NCI-H345 (cell line): ENCODE measurements around the gene UBE2U.

Experiments used
- DNase-seq: peaks from one replicate; lab custom pipeline; 2025; lab: John Stamatoyannopoulos, UW

Gene UBE2U, protein sequence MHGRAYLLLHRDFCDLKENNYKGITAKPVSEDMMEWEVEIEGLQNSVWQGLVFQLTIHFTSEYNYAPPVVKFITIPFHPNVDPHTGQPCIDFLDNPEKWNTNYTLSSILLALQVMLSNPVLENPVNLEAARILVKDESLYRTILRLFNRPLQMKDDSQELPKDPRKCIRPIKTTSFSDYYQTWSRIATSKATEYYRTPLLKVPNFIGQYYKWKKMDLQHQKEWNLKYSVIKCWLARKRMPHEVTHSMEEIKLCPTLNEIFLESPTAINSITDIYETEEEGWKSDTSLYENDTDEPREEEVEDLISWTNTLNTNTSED

DNA sequence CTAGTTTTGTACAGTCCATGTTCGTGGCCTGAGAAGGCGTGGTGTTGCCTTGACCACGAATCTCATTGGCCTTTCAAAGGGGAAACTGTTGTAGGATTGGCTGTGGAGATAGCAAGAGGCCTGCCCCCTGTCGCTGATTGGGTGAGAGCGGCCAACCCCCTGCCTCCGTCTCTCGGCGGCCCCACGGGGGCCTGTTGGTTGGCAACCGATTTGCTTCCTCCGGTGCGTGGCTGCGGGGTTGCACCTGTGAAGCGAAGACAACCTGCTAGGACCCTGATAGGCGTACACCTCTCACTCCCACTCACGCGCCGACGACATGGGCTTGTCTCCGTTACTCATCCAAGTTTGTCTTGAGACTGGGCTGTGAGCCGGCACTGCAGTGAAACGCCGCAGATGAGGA is at the start of gene UBE2U:
UBE2U (plus strand) TSS at position 204 of the 400 bp plus-strand sequence. CDS start 428 bp downstream, outside the sequence.
- DNase-seq: no peak

DNA sequence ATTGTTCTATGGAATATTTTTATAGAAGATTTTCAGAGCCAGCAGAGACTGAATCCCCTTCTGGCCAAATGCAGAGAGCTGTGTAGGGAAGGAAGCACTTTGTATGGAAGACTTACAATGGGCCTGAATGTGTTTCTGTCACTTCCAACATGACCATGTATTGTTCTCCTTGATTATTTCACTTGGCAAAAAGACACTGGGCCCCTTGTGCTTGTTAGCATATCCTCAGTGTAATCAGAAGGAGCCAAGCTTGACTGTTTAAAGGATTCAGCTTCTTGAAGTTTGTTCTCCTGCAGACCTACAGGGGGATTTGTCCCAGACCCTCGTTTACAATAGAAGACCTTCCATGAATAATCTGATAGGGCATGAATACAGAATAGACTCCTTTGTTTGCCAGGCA is 48.1 kb upstream of the UBE2U start:
- DNase-seq: no peak

DNA sequence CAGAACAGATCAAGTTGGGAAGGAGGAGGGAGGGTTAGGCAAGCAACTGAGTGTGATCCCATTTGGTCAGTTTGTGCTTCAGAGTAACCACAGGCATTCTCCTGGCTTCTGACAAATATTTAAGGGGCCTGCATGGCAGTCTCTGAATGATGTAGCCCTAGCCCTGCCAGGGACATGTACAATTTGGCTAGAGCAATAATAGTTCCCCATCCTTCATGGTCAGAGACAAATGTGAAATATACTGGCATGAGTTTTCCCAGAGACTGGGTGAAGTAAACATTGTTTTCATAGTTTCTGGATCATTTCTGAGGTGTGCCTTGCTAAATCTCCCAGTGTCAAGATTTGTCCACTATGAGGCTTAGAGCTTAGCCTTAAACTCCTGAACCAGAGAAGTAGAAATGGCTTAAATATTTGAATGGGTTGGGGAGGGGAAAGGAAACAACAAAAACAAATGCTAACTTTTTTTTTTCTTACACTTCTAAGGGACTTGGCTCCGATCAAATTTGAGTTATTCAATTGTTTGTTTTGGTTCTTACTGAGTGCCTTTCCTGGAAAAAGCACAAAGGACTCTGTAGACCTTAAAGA is 42.0 kb upstream of the UBE2U start:
- DNase-seq: no peak

DNA sequence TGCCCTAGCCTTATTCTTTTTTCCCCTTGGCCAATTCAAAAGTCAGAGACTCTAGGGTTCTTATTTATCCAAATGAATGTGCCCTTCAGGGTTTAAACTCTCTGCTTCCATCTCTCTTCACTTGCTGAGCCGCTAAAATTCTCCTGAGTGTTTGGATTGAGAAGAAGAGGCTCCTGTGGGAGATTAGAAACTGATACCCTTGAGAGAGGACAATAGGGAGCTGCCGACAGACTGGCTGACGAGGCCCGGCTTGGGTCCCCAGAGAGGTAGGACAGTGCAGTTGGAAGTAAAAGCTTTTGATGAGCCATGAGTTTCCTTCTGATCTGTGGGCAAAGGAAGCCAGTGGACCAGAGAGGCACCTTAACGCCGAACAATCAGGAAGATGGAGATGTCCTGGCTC is 41.3 kb upstream of the UBE2U start:
- DNase-seq: peak; percentile 54

DNA sequence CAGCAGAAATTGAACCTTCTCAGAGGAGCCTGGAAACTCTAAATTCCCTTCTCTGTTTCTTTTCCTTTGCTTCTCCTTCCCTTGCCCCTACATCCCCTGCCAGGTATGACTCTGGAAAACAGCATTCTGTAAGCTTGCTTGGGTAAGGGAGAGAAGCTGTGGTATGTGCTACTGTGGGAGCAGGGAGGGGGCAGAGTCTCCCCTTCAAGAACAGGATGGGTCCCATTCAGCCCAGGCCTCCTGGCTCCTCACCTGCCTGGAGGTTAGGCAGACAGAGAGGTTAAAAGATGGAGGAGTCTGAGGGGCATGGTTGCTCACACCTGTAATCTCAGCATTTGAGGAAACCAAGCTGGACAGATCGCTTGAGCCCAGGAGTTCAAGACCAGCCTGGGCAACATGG is 40.6 kb upstream of the UBE2U start:
- DNase-seq: no peak

DNA sequence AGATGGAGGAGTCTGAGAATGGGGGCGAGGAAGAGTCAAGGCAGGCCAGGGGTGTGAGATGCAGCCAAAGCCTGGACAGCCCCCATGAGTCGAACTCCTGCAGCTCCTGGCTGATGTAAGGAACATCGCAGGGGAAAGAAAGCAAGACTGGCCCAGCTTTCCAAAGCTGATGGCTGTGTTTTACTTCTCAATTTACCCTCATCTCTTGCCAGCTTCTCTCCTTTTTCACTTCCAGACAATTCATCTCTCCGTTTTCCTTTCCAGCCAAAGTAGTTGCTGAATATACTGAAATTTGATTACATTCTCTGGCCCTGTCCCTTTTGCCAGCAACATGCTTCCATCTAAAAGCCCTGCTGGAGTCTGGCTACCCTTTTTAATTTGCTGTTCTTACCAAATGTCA is 40.0 kb upstream of the UBE2U start:
- no peak for DNase-seq

DNA sequence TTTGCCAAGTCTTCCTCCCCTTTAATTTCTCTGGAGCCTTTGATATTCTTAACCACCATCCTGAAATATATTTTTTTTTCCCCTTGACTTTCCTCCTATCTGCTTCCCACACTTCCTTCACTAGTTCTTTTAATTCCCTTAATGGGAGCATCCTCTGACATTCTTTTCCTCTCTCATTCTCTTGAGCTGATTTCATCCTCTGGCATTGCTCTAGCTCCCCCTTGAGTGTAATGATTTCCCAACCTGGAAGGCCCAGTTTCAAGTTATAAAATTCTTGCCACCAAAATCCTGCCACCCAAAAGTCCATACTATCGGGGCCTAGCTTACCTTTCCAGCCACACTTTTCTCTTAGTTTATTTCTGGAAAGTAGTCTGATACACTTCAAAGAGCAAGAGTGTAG is 39.5 kb upstream of the UBE2U start:
- DNase-seq: peak; percentile 6

DNA sequence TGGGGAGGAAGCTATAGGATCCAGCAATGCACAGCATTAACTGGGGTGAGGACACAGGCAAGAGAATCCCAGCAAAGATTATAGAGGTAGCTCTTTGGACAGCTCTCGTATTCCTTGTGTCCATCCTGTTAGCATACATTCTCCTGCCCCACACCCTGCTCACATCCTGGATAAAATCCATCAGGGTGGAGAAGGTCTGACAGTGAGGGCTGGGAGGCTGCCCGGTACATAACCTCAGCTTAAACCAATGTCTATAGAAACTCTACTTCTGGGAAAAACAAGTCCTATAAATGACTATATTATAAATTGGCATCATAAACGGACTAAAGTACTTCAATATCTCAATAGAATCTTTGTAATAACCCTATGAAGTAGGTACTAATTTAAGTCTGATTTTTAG is 36.8 kb upstream of the UBE2U start:
- DNase-seq: no peak

DNA sequence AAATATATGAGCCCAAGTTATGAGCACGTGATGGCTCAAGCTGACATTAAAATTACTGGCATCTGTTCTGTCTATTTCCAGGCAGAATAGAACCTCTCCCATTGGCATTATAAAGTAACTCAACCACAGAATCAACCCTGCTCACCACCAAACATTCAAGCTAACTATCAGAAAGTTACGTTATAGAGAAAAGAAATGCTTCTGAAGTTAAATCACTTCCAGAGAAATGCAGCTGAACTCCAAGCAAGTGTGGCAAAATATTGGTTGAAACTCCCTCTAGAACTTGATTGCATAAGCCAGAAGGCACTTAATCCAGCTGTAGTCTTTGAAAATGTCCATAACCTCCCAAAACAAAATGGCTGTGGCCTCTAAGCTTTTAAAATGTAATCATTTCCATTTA is 36.2 kb upstream of the UBE2U start:
- no peak for DNase-seq

DNA sequence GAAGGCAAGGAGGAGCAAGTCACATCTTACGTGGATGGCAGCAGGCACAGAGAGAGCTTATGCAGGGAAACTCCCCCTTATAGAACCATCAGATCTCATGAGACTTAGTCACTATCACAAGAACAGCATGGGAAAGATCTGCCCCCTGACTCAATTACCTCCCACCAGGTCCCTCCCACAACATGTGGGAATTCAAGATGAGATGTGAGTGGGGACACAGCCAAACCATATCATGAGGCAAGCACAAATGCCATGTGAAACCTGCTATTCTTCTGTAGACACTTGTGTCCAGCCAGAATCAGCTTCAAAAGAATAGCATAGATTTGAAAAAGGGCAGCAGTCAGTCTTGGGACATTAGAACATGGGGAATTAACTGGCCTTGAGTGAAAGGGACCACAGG is 32.2 kb upstream of the UBE2U start:
- no peak for DNase-seq

DNA sequence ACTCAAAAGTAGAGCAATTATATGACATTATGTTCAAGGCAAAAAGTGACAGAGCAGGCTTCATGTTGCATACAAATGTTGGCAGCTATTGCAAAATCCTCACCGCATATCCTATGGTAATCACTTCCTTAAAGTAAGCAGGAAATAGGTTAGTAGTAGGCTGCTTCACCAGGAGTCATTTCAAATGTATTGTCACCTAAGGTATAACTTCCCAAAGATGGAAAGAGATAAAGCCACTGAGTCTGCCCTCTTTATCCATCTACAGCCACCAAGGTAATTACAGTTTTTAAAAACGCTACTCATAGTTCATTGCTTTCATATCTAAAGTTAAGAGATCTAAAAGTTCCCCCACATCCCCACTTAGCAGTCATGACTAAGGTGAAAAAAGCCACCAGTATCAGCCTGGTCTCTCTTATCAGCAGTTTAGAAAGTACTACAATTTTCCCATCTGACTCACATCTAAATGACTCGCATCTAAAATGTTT is 31.6 kb upstream of the UBE2U start:
- DNase-seq: peak; percentile 13

DNA sequence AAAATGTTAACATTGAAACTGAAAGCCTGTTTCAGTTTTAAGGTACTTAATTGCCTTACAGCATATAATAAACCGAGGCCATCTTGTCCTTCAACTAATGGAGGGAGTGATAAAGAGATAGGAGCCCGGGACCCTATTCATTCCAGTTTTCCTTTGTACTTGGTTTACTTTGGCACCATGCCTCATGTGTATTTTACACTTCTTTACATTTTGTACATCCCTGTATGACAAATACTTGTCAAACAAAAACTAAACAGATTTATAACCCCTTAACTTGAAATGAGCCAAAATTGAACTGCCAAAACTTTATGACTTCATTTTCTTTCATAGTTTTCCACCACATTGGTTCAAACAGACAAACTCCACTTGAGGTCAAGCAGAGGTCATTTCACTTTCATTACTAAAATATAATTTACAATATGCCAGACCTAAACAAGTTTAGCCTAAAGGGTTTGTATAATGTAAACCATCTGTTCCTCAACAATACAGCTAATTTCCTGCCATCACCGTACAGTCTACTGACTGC is 30.9 kb upstream of the UBE2U start:
- peak; percentile 90 for DNase-seq

DNA sequence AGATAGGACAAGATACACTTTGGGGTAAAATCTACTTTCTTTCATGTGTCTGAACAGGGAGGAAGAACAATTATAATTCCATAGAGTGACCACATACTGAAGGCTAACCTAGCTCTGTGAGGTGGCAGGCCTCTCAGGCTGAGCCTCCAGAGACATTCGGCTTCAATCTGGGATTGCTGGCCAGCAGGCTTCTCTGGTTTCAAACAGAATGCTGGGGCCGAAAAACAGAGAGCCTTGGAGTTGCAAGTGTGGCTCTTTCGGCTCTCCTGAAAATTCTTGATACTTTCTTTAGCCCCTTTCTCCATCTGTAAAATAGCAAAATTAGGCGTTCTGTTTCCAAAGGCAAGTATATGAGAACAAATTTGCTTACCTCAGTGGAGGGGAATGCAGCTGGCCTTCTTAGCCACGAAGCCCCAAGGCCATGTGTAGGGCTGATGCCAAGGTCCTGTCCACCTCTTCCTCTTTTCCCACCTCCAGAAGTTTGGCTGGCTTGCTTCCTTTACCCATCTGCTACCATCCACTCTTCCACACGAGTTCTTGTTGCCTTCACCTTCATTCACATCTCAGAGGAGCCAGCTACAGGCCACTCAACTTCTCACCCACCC is 30.0 kb upstream of the UBE2U start:
- no peak for DNase-seq

DNA sequence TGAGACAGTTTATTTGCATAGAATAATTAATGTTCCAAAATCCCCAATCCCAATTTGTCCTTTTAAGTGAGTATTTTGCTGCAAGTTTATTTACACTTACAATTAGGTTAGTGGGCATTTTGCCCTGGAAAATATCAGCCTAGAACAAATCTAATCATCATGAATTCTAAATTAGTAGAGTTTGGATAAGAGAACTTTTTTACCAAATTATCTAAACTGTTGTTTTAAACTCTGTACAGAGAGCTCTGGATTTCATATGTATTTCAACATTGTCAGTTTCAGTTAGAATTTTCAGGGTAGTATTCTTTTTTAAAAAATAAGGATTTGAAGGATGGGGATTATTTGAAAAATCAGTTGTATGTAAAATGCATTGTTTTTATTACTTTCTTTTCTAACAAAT is 27.8 kb upstream of the UBE2U start:
- no peak for DNase-seq

DNA sequence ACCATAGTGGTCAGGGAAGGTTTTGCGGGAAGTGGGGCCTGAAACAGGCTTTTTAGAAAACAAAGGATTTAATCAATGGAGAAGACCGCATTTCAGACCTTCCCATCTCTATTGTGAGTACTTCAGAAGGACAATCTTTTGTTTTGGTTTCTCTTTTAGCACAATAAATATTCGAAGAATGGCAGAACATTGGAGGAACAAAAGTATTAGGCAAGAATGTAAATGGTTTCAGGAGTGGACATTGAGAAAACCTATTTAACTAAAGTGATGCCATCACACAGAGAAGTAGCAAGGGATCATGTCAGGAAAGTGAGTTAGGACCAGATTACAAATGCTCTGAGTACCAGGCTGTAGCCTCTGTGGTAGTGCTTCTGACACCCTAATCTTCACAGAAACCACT is 26.8 kb upstream of the UBE2U start:
- DNase-seq: no peak

DNA sequence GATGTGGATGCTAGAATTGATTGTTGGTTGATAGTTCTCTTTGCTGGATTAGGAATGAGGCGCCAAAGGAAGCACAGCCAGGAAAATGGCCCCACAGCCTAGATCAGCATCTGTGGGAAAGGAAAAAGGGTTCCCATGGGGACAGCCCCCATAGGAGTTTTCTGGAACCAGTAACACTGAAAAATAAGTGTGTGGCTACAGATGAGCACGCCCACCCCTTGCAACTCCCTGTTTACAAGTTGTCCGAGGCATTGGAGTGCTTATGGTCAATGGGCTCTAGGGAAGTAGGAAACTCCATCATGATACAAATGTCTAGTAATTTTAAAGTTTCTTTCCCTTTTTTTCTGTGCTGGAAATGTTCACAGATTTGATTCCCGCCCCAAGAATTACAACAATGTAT is 23.8 kb upstream of the UBE2U start:
- DNase-seq: no peak

DNA sequence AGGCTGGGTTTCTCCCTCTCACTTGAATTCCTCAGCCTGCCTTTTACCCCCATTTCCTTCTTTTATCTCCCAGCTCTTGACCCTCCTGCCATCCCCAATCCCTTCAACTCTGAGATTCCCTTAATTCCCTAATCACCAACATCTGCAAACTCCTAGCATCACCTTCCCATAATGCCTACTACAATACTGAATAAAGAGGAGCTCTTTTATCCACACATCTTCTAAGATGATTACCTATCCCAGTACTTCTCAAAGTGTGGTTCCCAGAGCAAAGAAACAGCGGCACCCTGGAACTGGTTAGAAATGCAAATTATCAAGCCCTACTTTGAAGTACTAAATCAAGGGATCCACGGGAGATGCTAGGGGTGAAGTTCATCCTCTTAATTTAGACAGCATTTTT is 21.2 kb upstream of the UBE2U start:
- no peak for DNase-seq

DNA sequence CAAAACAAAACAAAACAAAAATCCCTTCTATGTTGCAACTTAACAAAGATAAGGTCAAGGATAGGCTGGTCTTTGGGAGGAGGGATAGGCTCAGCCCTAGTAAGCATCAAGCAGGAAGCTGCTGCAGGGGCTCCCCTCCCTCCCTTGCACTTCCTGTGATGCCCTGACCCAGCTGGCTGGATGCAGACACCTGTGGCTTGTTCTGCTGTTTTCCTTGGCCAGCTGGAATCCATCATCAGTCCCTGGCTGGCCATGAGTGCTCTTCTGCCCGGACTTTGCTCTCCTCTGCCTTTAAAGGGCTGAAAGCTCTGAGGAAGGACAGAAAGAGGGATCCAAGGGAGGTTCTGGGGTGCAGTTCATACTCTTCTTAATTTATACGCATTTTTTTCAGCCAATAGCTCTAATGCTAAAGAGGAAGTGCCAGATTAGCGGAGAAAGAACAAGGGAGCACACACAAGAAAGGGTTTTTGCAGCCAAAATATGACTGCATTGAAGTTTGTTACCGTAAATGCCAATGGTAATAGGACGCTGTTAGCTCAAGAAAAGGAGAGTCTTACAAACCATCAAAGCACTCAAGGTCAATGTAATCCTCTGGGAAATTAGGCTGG is 19.9 kb upstream of the UBE2U start:
- peak; percentile 6 for DNase-seq

DNA sequence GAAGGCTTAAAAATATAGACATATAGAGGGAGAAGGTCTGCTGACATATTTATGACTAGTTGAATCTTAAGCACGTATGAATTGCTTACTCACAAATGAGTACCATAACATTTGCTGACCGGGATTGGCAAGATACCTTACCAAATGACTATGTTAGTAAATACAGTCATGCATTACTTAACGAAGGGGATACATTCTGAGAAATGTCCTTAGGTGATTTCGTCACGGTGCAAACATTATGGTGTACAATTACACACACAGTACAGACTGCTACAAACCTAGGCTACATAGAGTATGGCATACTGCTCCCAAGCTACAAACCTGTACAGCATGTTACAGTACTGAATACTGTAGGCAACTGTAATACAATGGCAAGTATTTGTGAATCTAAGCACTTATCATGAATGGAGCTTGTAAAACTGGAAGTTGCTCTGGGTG is 19.4 kb upstream of the UBE2U start:
- DNase-seq: peak; percentile 40

DNA sequence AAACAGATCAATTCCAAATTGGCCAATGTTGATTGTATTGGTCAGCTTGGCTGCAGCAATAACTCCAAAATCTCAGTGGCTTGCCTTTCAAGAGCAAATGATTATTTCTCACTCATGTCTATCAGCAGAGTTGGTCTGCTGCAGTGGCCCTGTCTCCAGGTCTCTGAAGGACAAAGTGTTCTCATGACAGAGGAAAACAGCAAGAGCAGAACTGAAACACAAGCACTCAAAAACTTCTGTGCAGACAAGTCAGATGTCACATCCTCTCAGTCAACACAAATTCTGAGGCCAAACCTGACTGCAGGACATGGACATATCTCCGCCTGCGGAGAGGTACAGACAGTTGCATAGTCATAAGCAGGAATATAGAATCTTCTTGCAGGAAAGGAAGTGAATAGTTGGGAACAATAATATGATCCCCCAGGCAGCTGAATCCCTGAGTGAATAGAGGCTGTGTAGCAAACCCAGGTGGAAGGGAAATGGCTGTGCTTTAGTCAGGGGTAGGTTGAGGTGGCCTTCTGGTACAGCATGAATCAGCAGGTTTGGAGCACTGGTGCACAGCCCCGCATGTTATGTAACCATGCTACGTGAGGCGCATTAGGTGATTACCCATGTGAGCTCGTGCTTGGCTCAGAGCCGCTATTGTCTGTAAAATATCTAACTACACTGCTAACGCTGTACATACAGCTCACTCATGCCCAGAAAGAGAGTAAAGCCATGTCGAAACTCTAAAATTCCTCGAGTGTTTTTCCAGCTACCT is 17.1 kb upstream of the UBE2U start:
- no peak for DNase-seq

DNA sequence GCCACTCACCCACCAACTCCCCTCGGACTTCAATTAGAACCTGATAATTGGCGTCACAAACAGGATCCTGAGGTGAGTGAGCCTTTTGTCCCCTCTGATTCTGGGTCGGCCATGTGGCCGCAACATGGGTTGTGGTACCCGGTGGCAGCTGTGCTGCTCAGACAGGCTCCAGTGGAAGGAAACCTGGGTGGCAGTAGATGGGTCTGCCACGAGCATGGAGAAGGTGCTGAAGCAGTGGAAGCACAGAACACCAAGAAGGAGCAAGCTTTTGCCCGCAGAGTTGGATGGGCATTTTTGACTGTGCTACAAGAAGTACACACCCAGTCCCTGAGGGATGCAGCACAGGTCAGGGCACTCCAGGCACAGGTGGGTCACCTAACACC is 16.5 kb upstream of the UBE2U start:
- no peak for DNase-seq

DNA sequence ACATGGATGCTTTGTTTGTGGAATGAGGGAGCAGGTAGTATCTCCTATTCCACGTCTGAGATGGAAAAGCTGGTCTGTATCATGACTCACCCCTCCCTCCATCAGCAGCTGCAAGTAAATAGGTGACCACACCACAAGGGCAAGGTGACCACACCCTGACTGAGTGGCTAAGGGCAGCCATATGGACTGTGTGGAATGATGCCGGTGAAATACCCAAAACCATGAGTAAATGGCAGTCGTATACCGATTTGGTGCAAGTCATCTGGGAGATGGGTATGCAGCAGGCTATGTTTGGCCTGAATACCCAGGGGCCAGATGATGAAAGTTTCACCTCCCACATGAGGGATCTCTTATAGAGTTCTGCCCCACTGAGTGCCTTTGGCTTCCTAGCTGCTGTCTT is 15.8 kb upstream of the UBE2U start:
- DNase-seq: no peak
